ENCODE data around the gene SLIT1.

DNA sequence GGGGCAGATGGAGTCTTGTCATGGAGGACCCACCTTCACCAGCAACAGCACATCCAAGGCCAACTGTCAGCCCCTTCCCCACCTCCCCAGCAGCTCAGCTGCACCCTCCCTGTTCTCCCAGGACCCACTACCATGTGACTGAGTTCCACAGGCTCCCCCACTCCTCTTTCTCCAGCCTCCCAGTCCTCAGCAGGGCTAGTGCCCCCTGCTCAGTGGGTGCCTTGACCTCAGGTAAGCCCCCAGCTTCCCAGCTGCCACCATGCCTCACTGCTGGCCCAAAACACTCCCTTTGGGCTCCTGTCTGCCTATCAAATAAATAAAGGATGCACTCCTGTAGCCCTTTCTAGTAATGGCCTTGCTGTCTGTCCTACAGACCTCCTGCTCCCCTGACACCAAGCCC, 174.4 kb downstream of the SLIT1 start:
- TF ChIP-seq, protein P1, sequence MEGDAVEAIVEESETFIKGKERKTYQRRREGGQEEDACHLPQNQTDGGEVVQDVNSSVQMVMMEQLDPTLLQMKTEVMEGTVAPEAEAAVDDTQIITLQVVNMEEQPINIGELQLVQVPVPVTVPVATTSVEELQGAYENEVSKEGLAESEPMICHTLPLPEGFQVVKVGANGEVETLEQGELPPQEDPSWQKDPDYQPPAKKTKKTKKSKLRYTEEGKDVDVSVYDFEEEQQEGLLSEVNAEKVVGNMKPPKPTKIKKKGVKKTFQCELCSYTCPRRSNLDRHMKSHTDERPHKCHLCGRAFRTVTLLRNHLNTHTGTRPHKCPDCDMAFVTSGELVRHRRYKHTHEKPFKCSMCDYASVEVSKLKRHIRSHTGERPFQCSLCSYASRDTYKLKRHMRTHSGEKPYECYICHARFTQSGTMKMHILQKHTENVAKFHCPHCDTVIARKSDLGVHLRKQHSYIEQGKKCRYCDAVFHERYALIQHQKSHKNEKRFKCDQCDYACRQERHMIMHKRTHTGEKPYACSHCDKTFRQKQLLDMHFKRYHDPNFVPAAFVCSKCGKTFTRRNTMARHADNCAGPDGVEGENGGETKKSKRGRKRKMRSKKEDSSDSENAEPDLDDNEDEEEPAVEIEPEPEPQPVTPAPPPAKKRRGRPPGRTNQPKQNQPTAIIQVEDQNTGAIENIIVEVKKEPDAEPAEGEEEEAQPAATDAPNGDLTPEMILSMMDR (IDR thresholded peaks at IDR 0.05) = no peak
- no peak for TF ChIP-seq POLR2A (IDR thresholded peaks at IDR 0.05)
